ENCODE measurements around the gene FAM237B.

GRCh38 chr7:90326500-90326899 is 5.4 kb upstream of the FAM237B start:
- TF ChIP-seq, protein P1, sequence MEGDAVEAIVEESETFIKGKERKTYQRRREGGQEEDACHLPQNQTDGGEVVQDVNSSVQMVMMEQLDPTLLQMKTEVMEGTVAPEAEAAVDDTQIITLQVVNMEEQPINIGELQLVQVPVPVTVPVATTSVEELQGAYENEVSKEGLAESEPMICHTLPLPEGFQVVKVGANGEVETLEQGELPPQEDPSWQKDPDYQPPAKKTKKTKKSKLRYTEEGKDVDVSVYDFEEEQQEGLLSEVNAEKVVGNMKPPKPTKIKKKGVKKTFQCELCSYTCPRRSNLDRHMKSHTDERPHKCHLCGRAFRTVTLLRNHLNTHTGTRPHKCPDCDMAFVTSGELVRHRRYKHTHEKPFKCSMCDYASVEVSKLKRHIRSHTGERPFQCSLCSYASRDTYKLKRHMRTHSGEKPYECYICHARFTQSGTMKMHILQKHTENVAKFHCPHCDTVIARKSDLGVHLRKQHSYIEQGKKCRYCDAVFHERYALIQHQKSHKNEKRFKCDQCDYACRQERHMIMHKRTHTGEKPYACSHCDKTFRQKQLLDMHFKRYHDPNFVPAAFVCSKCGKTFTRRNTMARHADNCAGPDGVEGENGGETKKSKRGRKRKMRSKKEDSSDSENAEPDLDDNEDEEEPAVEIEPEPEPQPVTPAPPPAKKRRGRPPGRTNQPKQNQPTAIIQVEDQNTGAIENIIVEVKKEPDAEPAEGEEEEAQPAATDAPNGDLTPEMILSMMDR (IDR thresholded peaks at IDR 0.05 in 4 of 5, conservative IDR thresholded peaks at IDR 0.05 in 1 of 5) = no peak
- TF ChIP-seq POLR2A (IDR thresholded peaks at IDR 0.05) = no peak

All from gastrocnemius medialis (tissue), 4 donors.